Measurements from ENCODE around the gene PDC.

DNA sequence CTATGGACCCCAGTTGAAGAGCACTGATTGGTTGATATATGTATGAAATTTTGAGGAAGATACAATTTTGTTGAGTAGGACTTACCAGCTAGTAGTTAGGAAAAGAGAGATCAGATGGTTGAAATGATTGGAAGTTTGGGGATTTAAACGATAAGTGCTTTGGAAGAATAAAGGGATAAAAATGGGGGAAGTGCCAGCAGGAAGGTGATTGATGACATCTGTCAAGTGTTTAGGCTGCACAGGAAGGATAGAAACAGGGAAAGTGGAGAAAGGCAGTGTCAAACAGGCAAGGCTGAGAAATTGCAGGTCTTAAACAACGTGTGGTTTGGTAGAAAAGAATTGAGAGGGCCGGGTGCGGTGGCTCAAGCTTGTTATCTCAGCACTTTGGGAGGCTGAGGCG, 22.3 kb downstream of the PDC start:
- TF ChIP-seq L3MBTL2 (conservative IDR thresholded peaks at IDR 0.05) = no peak
- no peak for TF ChIP-seq BHLHE40 (IDR thresholded peaks at IDR 0.05; ENCODE audit: borderline replicate concordance)
- TF ChIP-seq ARNT (IDR thresholded peaks at IDR 0.05) = no peak
- no peak for TF ChIP-seq CTBP1 (IDR thresholded peaks at IDR 0.05; ENCODE audit: borderline replicate concordance)
- no peak for TF ChIP-seq SUZ12 (IDR thresholded peaks at IDR 0.05)

All from HEK293T (cell line).